HG03460 (cell line): ENCODE results near the gene CHCHD5.
"Not testable (repeated sequence)": the region's sequence is repeated elsewhere in the genome, so short reads cannot be mapped to it uniquely, and the experiment has no call there.

Source experiments
- ATAC-seq: cut with Tn5 transposase; IDR thresholded peaks from one replicate; pipeline ENCODE4 v1.9.1; 2021; ENCODE audit not compliant: unreplicated experiment

The CHCHD5 gene, protein sequence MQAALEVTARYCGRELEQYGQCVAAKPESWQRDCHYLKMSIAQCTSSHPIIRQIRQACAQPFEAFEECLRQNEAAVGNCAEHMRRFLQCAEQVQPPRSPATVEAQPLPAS

DNA sequence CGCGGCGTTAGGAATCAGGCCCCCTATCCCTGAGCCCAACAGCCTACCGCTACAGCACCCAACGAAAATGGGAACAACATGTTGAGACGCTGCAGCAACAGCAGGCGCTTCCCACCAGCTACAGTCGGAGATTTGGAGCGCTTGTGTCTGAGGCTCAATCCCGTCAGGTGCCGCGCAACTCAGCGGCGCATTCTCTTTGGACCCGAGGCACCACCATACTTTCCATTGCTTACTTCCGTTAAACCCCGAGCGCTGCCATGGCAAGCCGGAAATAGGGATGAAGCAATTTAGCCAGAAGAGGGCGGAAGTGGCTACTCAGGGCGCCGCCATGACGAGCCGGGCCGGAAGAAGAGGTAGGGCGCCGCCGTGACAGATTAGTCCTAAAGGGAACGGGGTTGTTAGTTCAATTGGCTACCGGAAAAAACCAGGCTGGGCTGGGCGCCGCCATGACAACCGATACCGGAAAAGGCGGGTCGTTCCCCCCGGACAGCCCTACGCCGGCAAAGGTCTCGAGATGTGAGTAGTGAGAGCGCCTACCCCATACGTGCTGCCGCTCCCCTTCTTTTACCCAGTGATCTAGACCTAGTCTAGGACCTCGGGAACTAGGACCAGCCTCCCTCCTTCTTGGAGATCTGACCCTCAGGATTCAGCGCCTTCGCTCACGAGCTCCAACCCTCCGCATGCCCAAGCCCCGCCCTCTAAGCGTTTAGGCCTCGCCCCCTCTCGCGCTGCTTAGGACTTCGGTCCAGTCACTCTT is at the start of gene CHCHD5:
CHCHD5 (plus strand) TSS at position 476 of the 757 bp plus-strand sequence; CDS start at position 515, 39 bp downstream.
- ATAC-seq = peak; percentile 89

DNA sequence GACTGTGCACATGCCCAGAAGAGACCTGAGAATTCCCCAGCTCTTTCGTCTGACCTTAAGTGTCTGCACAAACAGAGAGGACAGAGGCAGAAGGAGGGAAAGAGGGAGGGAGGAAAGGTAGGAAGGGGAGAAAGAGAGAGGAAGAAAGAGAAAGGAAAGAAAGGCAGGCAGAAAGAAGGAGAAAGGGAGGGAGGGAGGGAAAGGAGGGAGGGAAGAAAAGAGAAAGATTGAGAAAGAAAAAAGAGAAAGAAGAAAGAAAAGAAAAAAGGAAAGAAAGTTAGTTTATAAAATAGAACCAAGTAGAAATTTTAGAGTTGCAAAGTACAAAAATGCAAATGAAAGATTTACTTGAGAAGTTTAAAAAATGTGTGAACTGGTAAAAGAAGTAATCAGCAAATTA is 49.6 kb upstream of the CHCHD5 start:
- no peak for ATAC-seq

DNA sequence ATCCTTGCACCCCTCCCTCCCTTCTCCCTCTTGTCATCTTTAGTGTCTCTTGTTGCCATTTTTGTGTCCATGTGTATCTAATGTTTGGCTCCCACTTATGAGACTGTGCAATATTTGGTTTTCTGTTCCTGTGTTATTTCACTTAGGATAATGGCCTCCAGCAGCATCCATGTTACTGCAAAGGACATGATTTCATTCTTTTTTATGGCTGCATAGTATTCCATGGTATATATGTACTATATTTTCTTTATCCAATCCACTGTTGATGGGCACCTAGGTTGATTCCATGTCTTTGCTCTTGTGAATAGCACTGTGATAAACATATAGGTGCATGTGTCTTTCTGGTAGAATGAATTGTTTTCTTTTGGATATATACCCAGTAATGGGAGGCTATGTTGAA is 47.7 kb upstream of the CHCHD5 start:
- not testable (repeated sequence) for ATAC-seq

GRCh38 chr2:112539306-112539705 is 45.1 kb upstream of the CHCHD5 start:
- no peak for ATAC-seq

- no peak for ATAC-seq
These were observed 43.5 kb upstream of the CHCHD5 start for GRCh38 chr2:112540906-112541305.

DNA sequence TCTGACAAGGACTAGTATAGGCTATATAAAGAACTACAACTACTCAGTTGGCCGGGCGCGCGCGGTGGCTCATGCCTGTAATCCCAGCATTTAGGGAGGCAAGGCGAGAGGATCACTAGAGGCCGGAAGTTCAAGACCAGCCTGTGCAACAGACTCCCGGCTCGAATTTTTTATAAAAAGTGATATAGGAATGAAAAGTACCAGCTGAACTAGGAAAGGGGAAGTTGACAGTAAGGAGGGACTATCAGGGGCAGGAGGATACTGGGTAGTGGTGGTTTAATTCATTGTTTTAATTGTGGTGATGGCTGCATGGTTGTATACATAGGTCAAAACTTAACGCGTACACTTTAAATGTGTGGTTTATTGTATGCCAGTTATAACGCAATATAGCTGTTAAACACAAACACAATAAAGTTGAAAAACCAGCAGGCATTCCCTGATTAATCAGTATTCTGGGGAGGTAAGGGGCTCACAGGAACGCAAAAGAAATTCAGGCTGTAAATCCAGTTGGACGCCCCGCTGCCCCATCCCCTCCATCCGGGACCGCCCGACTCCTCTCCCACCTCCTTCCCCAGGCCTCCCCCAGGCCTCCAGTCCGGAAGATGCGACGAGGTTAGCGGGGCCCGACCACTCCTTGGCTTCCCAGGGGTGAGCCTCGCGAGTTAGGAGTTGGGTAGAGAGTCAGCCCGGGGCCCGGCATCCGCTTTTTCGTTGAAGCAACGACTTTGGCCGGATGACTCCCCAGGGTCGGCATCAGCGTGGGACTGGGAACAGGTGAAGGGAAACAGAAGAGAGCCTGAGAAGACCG is 42.9 kb upstream of the CHCHD5 start:
- ATAC-seq = peak; percentile 66

DNA sequence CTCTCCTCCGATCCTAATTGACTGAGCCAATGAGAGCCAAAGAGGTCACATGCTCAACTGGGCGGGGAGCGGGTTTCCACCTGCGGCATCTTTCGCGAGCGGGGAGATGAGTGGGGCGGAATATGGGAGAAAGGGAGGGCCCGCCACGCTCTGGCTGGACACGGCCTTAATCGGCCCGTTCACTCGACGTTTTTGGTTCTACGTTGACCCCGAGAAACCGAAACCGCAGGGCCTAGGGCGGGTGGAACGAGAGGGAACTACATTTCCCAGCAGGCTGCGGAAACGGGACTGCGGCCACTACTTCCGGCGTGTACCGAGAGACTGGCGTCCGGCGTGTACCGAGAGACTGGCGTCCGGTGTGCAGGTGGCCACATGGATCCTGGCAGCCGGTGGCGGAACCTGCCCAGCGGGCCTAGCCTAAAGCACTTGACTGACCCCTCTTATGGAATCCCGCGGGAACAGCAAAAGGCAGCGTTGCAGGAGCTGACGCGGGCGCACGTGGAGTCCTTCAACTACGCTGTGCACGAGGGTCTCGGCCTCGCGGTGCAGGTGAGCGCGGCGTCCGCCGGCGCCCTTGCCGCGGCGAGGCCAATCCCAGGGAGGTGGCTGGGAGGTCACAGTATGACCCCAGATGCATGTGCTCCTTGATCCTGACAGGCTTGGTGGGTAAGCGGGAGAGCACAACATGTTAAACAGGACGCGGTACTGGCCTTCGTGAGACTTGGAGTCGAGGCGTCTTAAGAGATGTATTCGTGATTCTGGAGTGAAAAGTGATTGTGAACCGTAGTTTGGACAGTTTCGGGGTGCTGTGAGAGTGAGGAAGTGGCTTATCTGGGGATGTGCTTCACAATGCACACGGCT is 42.1 kb upstream of the CHCHD5 start, which contains the start of gene POLR1B:
POLR1B (plus strand) TSS at position 343 of the 861 bp plus-strand sequence; CDS start at position 373, 30 bp downstream.
- ATAC-seq = peak; percentile 80

GRCh38 chr2:112542984-112543661 is 41.3 kb upstream of the CHCHD5 start:
- ATAC-seq = no peak

- no peak for ATAC-seq
These were observed 37.1 kb upstream of the CHCHD5 start for GRCh38 chr2:112547333-112547732.

DNA sequence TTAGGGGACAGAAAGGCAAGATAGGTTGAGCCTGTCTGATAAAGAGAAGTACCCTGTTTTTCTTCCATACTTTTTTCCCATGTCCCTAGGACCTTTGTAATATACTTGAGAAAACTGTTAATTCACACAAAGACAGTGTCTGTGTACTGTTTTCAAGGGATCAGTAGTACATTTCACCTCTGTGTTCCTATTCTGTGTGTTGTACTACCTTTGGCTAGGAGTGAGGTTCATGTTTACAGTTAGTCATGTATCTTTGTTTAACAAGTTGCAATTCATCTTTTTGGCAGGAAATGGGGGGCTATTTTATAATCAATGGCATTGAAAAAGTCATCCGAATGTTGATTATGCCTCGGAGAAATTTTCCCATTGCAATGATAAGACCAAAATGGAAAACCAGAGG is 35.4 kb upstream of the CHCHD5 start:
- ATAC-seq = no peak

- peak; percentile 78 for ATAC-seq
These were observed 18.3 kb upstream of the CHCHD5 start for GRCh38 chr2:112566104-112566503.

DNA sequence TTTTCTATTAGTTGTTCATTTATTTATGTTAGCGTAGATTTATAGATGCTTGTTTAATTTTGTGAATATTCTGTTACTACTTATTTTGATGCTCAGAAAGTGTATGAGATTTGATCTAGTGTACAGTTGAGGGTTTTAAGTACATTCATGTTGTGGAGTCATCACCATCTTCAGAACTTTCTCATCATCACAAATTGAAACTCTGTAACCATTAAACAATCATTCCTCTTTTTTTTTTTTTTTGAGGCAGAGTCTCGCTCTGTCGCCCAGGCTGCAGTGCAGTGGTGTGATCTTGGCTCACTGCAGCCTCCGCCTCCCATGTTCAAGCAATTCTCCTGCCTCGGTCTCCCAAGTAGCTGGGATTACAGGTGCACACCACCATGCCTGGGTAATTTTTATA is 17.9 kb upstream of the CHCHD5 start:
- peak; percentile 38 for ATAC-seq

DNA sequence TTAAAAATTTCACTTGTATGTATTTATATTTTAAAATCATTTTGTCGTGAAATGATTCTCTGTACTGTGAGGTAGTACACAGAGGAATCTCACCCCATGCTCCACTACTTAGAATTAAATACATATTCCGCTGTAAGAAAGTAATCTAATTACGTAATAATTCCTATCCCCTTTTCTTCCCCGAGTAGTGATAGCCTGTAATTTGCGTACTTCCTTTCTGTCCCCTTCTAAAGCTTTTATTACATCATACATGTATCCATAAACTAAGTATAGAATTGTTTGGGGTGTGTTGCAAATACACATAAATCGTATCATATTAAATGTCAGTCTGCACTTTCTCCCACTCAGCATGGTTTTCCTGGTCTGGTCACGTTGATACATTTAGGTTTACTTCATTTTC is 12.4 kb upstream of the CHCHD5 start:
- ATAC-seq = no peak

DNA sequence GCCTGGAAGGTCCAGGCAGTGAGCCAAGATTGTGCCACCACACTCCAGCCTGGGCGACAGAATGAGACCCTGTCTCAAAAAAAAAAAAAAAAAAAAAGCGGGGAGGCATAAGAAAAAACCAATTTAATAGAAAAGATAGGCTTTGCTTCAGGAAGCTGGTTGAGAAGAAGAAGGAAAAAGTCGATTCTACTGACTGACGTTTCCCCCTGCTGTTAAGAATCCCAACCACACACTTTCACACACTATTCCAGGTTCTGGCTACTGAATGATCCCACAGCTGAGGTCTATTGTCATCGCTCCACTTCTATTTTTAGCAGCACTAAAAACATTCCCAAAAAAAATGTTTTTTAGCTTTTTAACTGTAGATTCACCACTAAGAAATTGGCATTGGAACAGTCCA is 6.7 kb upstream of the CHCHD5 start:
- ATAC-seq = no peak

DNA sequence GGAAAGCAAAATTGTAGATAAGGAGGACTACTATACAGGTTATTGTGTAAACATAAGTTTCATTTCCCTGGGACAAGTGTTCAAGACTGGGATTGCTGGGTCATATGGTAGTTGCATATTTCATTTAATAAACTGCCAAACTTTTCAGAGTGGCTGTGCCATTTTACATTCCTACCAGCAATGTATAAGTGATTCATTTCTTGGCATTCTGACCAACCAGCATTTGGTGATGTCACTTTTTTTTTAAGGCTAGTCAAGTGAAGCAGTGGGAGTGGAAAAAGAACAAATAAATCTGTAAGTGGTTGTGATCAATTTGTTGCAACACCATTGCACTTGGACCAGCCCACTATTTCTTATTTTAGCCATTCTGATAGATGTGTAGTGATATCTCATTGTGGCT is 5.2 kb upstream of the CHCHD5 start:
- no peak for ATAC-seq

- no peak for ATAC-seq
These were observed 4.3 kb upstream of the CHCHD5 start for GRCh38 chr2:112580084-112580483.

GRCh38 chr2:112582314-112582746 is 2.1 kb upstream of the CHCHD5 start:
- ATAC-seq = no peak

- ATAC-seq = no peak
These were observed 794 bp upstream of the CHCHD5 start for GRCh38 chr2:112583497-112584133.

- no peak for ATAC-seq
These were observed 462 bp downstream of the CHCHD5 start for GRCh38 chr2:112584891-112585250.

GRCh38 chr2:112585400-112585799 is 991 bp downstream of the CHCHD5 start:
- ATAC-seq = no peak
